Neuronal stem cell (in vitro differentiated cells): Measurements from ENCODE around the gene IQCE.
A peak's percentile ranks its signal among the peaks of the same experiment; 100 is the strongest.

Source experiments
- DNase-seq: peaks from one replicate; pipeline ENCODE4 v3.0.0-alpha.2; 2013; ENCODE audit warnings: low spot score
- H2AFZ ChIP-seq: one replicate; pipeline ENCODE4 v1.6.1; 2013; ENCODE audit warnings: mild to moderate bottlenecking, low read length, inconsistent platforms
- H2AK5ac ChIP-seq: 2 replicates; pipeline ENCODE4 v1.6.1; 2013; ENCODE audit warnings: low read depth, mild to moderate bottlenecking, inconsistent platforms, low read length, moderate library complexity, mixed read lengths
- H2BK120ac ChIP-seq: 2 replicates; pipeline ENCODE4 v1.6.1; 2013; ENCODE audit warnings: low read depth, mild to moderate bottlenecking, inconsistent platforms, low read length, moderate library complexity, mixed read lengths
- H2BK12ac ChIP-seq: one replicate; pipeline ENCODE4 v1.6.1; 2013; ENCODE audit warnings: low read length, inconsistent platforms
- H2BK15ac ChIP-seq: 2 replicates; pipeline ENCODE4 v1.6.1; 2013; ENCODE audit warnings: mild to moderate bottlenecking, low read length, inconsistent platforms, mixed read lengths
- H2BK5ac ChIP-seq: one replicate; pipeline ENCODE4 v1.6.1; 2013; ENCODE audit warnings: inconsistent platforms, mild to moderate bottlenecking, low read length, moderate library complexity
- H3K14ac ChIP-seq: one replicate; pipeline ENCODE4 v1.6.1; 2013; ENCODE audit warnings: low read length, inconsistent platforms
- H3K18ac ChIP-seq: 2 replicates; pipeline ENCODE4 v1.6.1; 2013; ENCODE audit warnings: low read length, inconsistent platforms
- H3K23ac ChIP-seq: 2 replicates; pipeline ENCODE4 v1.6.1; 2013; ENCODE audit warnings: low read depth, mild to moderate bottlenecking, mixed read lengths, low read length, inconsistent platforms; ENCODE audit not compliant: poor library complexity
- H3K27ac ChIP-seq: replicated peaks from 3 replicates; pipeline ENCODE4 v1.5.1; 2013; ENCODE audit warnings: low read length, inconsistent platforms
- H3K27me3 ChIP-seq, 3 experiments: 2 replicates each; pipeline ENCODE4 v1.6.1; 2013; ENCODE audit warnings: low read length in 3 of 3, mild to moderate bottlenecking in 2 of 3, inconsistent platforms in 1 of 3, low read depth in 1 of 3, mixed read lengths in 1 of 3, moderate library complexity in 1 of 3; ENCODE audit not compliant: control insufficient read depth in 3 of 3, insufficient read depth in 3 of 3
- H3K36me3 ChIP-seq, 2 donors: replicated peaks in 1 of 2; 2 replicates each; pipeline ENCODE4 v1.6.1; 2013; ENCODE audit warnings: low read length in 2 of 2; ENCODE audit not compliant: control insufficient read depth in 2 of 2, insufficient read depth in 2 of 2
- H3K4ac ChIP-seq: 2 replicates; pipeline ENCODE4 v1.6.1; 2013; ENCODE audit warnings: inconsistent platforms, mild to moderate bottlenecking, low read length, moderate library complexity
- H3K4me1 ChIP-seq, 2 donors: 1 replicate in 1 of 2; 2 replicates in 1 of 2; pipeline ENCODE4 v1.6.1; 2013; ENCODE audit warnings: low read length in 2 of 2, low read depth in 1 of 2; ENCODE audit not compliant: control insufficient read depth in 2 of 2, insufficient read depth in 1 of 2
- H3K4me2 ChIP-seq: one replicate; pipeline ENCODE4 v1.6.1; 2013; ENCODE audit warnings: mild to moderate bottlenecking, low read length, inconsistent platforms; ENCODE audit not compliant: insufficient read depth, poor library complexity, severe bottlenecking
- H3K4me3 ChIP-seq, 2 donors: 2 replicates each; pipeline ENCODE4 v1.5.1; 2013; ENCODE audit warnings: low read length in 2 of 2, mild to moderate bottlenecking in 2 of 2, inconsistent platforms in 1 of 2, moderate library complexity in 1 of 2
- H3K79me1 ChIP-seq: one replicate; pipeline ENCODE4 v1.6.1; 2013; ENCODE audit warnings: low read depth, mild to moderate bottlenecking, inconsistent platforms, low read length, moderate library complexity
- H3K9ac ChIP-seq: one replicate; pipeline ENCODE4 v1.6.1; 2013; ENCODE audit warnings: mild to moderate bottlenecking, low read depth, low read length, inconsistent platforms; ENCODE audit not compliant: poor library complexity
- H3K9me3 ChIP-seq, 2 donors: replicated peaks in 1 of 2; 2 replicates each; pipeline versions ENCODE3 to v1.6.1; 2013; ENCODE audit warnings: low read length in 2 of 2, mild to moderate bottlenecking in 2 of 2, inconsistent platforms in 1 of 2, low read depth in 1 of 2, mixed read lengths in 1 of 2, moderate library complexity in 1 of 2; ENCODE audit not compliant: control insufficient read depth in 2 of 2, insufficient read depth in 1 of 2
- H4K8ac ChIP-seq: one replicate; pipeline ENCODE4 v1.6.1; 2013; ENCODE audit warnings: low read depth, mild to moderate bottlenecking, inconsistent platforms, low read length, moderate library complexity
- H4K91ac ChIP-seq: one replicate; pipeline ENCODE4 v1.6.1; 2013; ENCODE audit warnings: low read length, low read depth, mild to moderate bottlenecking, inconsistent platforms; ENCODE audit not compliant: poor library complexity
- WGBS, 2 donors: extraction: QIAGEN DNeasy Blood & Tissue Kit; methylation state at CpG; one replicate each; pipeline ENCODE4 v1.1.7; 2013; ENCODE audit warnings: missing lambda C conversion rate in 2 of 2, mixed read lengths in 1 of 2; ENCODE audit not compliant: insufficient read length in 2 of 2, insufficient replicate concordance in 1 of 2; ENCODE audit errors: extremely low coverage in 2 of 2; 5-methylcytosine and 5-hydroxymethylcytosine counted together

The IQCE gene

GRCh38 chr7:2519119-2519930 is 39.5 kb upstream of the IQCE start, which contains the start of gene LFNG:
TSS of gene LFNG (plus strand) at chr7:2519774. CDS start at chr7:2519862, 88 bp downstream.
- Histone ChIP-seq H4K8ac (peak within 1 kb of the TSS; percentile 53), H2BK5ac (peak within 1 kb of the TSS; percentile 96), H3K9me3 (peaks cover 0 to 2% of the 10 kb centered on the region in 2 donors), H3K36me3 (peaks cover 6 to 9% of the 10 kb centered on the region in 2 donors), H2BK12ac (peak within 1 kb of the TSS; percentile 98), H3K4me3 (peak within 1 kb of the TSS; percentile 87 to 96), H2BK15ac (peak within 1 kb of the TSS; percentile 94), H2AFZ (peak within 1 kb of the TSS; percentile 88), H3K27me3 (no peaks in the 10 kb centered on the region), H4K91ac (no peak within 1 kb of the TSS), H3K23ac (peak within 1 kb of the TSS; percentile 94), H3K9ac (peak within 1 kb of the TSS; percentile 100), H2AK5ac (peak within 1 kb of the TSS; percentile 99), H3K79me1 (peaks cover 14% of the 10 kb centered on the region), H2BK120ac (peak within 1 kb of the TSS; percentile 88), H3K14ac (peak within 1 kb of the TSS; percentile 100), H3K4me1 (peaks cover 44 to 67% of the 10 kb centered on the region in 2 donors), H3K27ac (peak within 1 kb of the TSS; percentile 32), H3K18ac (peak within 1 kb of the TSS; percentile 98), H3K4ac (no peak within 1 kb of the TSS), H3K4me2 (peak within 1 kb of the TSS; percentile 91)
- peak; percentile 94 for DNase-seq
- no CpG with 5 or more reads among the region's 95 CpGs for WGBS, 2 donors

GRCh38 chr7:2520131-2520760 is 38.5 kb upstream of the IQCE start:
- Histone ChIP-seq H3K4ac (no peak overlapping the region), H4K8ac (no peak overlapping the region), H3K27me3 (no peaks in the 10 kb centered on the region), H2BK5ac (peak overlapping the region; percentile 93), H2AK5ac (peak overlapping the region; percentile 82), H3K36me3 (peaks cover 7 to 12% of the 10 kb centered on the region in 2 donors), H3K14ac (peak overlapping the region; percentile 100), H3K9ac (peak overlapping the region; percentile 100), H3K18ac (peak overlapping the region; percentile 97), H4K91ac (no peak overlapping the region), H3K9me3 (no peaks in the 10 kb centered on the region), H2BK120ac (no peak overlapping the region), H3K4me2 (peak overlapping the region; percentile 91), H3K4me1 (peaks cover 49 to 76% of the 10 kb centered on the region in 2 donors), H3K4me3 (peak overlapping the region; percentile 87 to 96), H2BK15ac (peak overlapping the region; percentile 62), H2BK12ac (peak overlapping the region; percentile 68), H2AFZ (peak overlapping the region; percentile 41), H3K27ac (no peak overlapping the region), H3K23ac (peak overlapping the region; percentile 94), H3K79me1 (peaks cover 16% of the 10 kb centered on the region)
- WGBS, 2 donors, result no CpG with 5 or more reads among the region's 37 CpGs
- DNase-seq, result no peak

GRCh38 chr7:2520761-2521290 is 38.0 kb upstream of the IQCE start:
- Histone ChIP-seq H3K27me3 (no peaks in the 10 kb centered on the region), H2AFZ (peak overlapping the region; percentile 41), H3K9ac (peak overlapping the region; percentile 100), H2BK5ac (peak overlapping the region; percentile 93), H2BK120ac (no peak overlapping the region), H3K9me3 (no peaks in the 10 kb centered on the region), H3K4me3 (peak overlapping the region; percentile 87 to 96), H3K36me3 (peaks cover 13 to 17% of the 10 kb centered on the region in 2 donors), H3K23ac (peak overlapping the region; percentile 62), H3K14ac (peak overlapping the region; percentile 67), H3K4me2 (peak overlapping the region; percentile 91), H3K18ac (peak overlapping the region; percentile 97), H2BK15ac (peak overlapping the region; percentile 49), H3K4me1 (peaks cover 55 to 79% of the 10 kb centered on the region in 2 donors), H4K8ac (no peak overlapping the region), H2AK5ac (no peak overlapping the region), H3K27ac (no peak overlapping the region), H4K91ac (no peak overlapping the region), H3K79me1 (peaks cover 21% of the 10 kb centered on the region), H2BK12ac (no peak overlapping the region), H3K4ac (no peak overlapping the region)
- no CpG with 5 or more reads among the region's 12 CpGs for WGBS, 2 donors
- DNase-seq, result no peak
